HG03457 (cell line): ENCODE data around the gene SSMEM1.
A peak's percentile ranks its signal among the peaks of the same experiment; 100 is the strongest.
"Not testable (repeated sequence)": the region's sequence is repeated elsewhere in the genome, so short reads cannot be mapped to it uniquely, and the experiment has no call there.

Source experiments
- ATAC-seq: cut with Tn5 transposase; IDR thresholded peaks from one replicate; pipeline ENCODE4 v1.9.1; 2021; ENCODE audit warnings: moderate number of reproducible peaks; ENCODE audit not compliant: unreplicated experiment

SSMEM1 gene, protein sequence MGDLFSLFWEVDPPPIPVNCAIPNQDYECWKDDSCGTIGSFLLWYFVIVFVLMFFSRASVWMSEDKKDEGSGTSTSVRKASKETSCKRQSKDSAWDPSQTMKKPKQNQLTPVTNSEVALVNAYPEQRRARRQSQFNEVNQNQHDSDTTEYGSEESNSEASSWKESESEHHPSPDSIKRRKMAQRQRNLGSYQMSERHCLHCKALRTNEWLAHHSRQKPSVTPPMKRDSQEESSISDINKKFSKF

GRCh38 chr7:130207642-130208041 is at the start of gene SSMEM1:
SSMEM1 (plus strand) TSS chr7:130207860; CDS start chr7:130207911, 51 bp downstream.
- ATAC-seq, result no peak

GRCh38 chr7:130160023-130160422 is 47.6 kb upstream of the SSMEM1 start:
- no peak for ATAC-seq

DNA sequence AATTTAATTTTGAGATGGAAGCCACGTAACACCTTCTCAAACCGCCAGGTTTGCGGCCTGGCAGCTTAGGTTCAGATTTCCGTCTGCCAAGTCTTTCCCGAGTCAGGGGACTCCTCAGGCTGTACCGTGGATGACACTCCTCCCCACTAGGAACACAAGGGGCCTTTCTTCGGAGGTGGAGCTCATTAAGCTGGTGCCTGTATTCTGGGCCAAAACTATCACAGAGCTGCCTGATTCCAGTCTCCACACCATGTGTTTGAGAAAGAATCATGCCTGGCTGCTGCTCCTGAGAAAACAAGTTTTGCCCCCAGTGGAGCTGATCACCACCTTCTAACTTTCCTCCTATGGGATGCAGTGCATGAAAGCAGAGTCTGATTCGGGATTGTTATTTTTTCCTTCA is 47.2 kb upstream of the SSMEM1 start:
- no peak for ATAC-seq

DNA sequence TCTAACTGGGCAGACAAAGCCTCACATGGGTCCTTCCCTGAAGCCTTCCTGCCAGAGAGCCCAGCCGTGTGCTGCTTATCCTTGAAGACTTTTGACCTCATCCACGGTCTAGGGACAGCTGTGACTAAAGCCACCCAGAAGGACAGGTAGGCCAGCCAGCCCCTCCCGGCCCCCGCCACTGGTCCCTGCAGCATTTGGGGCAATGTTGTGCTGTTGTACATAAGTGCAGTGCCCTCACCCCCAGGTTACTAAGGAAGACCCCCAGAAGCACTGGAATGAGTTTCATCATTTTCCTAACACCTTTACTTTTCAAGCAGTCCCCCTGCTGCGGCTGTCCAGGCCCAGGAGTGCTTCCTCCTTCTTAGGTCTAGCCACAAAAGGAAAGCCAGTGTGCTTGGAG is 45.5 kb upstream of the SSMEM1 start:
- ATAC-seq, result no peak

GRCh38 chr7:130174237-130174959 is 33.3 kb upstream of the SSMEM1 start:
- no peak for ATAC-seq

GRCh38 chr7:130178251-130178650 is 29.4 kb upstream of the SSMEM1 start:
- no peak for ATAC-seq

GRCh38 chr7:130179631-130180030 is 28.0 kb upstream of the SSMEM1 start:
- no peak for ATAC-seq

DNA sequence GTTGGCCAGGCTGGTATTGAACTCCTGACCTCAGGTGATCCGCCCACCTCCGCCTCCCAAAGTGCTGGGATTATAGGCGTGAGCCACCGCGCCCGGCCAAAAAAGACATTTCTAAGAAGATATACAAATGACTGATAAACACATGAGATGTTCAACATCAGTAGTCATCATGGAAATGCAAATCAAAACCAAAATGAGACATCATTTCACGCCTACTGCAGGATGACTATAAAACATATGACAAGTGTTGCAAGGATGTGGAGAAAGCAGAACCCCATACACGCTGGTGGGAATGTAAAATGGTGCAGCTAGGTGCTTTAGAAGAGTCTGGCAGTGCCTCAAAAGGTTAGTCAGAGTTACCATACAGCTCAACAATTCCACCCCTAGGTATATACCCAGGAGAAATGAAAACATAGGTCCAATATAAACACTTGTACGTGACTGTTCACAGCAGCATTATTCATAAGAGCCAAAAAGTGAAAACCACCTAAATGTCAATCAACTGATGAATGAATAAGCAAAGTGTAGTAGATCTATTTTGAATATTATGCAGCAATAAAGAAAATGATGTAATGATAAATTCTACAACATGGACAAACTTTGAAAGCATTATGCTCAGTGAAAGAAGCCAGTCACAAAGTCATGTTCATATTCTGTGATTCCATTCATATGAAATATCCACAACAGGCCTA is 26.9 kb upstream of the SSMEM1 start:
- no peak for ATAC-seq

- ATAC-seq, result no peak
Measured at GRCh38 chr7:130181263-130181605, 26.4 kb upstream of the SSMEM1 start.

GRCh38 chr7:130182990-130183389 is 24.7 kb upstream of the SSMEM1 start:
- ATAC-seq, result peak; percentile 54

DNA sequence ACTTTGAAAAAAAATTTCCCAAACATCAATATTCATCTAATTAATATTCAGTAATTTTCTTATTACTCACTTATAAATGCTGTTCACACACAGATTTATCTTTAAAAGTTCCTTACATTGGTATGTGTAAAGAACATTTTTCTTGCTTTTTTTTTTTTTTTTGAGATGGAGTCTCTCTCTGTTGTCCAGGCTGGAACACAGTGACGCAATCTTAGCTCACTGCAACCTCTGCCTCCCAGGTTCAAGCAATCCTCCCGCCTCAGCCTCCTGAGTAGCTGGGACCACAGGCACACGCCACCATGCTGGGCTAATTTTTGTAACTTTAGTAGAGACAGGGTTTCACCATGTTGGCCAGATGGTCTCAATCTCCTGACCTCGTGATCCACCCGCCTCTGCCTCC is 23.3 kb upstream of the SSMEM1 start:
- not testable (repeated sequence) for ATAC-seq

GRCh38 chr7:130187360-130187759 is 20.3 kb upstream of the SSMEM1 start:
- ATAC-seq, result no peak

GRCh38 chr7:130189343-130189742 is 18.3 kb upstream of the SSMEM1 start:
- no peak for ATAC-seq

GRCh38 chr7:130191791-130192190 is 15.9 kb upstream of the SSMEM1 start:
- ATAC-seq, result no peak

GRCh38 chr7:130195396-130195795 is 12.3 kb upstream of the SSMEM1 start:
- ATAC-seq, result no peak

GRCh38 chr7:130196476-130196875 is 11.2 kb upstream of the SSMEM1 start:
- no peak for ATAC-seq

GRCh38 chr7:130197094-130197493 is 10.6 kb upstream of the SSMEM1 start:
- no peak for ATAC-seq

DNA sequence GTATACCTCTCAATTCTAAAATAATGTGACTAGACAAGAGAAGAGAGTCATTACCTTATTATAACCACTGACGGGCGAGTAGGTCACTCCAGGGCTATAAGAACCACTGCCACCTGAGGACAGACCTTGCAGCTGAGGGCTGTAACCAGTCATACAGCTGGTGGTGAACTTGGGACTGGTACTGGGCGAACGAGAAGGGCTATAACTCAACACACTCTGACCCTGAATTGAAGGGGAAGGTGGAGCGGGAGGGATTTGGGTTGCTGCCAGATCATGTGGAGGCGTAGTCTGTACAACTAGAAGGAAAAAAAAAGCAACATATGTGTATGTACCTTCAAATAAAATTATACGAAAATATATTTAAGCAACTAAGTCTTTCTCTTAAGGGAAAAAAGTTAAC is 5.9 kb upstream of the SSMEM1 start:
- no peak for ATAC-seq

- peak; percentile 95 for ATAC-seq
Measured at GRCh38 chr7:130205084-130205947, 2.3 kb upstream of the SSMEM1 start, which contains the start of gene TMEM209. TMEM209 (minus strand) TSS chr7:130205406; CDS start chr7:130205375, 31 bp downstream.

GRCh38 chr7:130207033-130207432 is 627 bp upstream of the SSMEM1 start:
- no peak for ATAC-seq

DNA sequence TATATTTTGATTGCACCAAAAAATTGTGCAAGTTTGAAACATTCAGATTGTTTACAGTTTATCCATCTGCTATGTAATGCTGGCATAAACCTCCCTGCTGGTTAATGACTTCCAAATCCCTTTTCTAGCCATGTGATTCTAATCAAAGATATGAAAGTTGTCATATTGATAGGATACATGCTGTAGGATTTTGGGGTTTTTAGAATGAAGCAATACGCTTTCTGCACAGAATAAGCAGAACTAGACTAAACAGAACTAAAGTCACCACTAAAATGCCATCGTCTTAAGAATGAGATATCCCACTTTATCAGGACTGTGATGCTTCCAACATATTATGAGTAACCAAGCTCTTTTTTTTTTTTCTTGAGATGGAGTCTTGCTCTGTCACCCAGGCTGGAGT is 856 bp downstream of the SSMEM1 start:
- ATAC-seq, result no peak
